ENCODE measurements around the gene RASEF. TPM values are rescaled to one million over a fixed set of nuclear protein-coding genes. Genes with fewer than 3 reads are reported as not detected.

The RASEF gene
- total RNA-seq = 2.8 TPM

DNA sequence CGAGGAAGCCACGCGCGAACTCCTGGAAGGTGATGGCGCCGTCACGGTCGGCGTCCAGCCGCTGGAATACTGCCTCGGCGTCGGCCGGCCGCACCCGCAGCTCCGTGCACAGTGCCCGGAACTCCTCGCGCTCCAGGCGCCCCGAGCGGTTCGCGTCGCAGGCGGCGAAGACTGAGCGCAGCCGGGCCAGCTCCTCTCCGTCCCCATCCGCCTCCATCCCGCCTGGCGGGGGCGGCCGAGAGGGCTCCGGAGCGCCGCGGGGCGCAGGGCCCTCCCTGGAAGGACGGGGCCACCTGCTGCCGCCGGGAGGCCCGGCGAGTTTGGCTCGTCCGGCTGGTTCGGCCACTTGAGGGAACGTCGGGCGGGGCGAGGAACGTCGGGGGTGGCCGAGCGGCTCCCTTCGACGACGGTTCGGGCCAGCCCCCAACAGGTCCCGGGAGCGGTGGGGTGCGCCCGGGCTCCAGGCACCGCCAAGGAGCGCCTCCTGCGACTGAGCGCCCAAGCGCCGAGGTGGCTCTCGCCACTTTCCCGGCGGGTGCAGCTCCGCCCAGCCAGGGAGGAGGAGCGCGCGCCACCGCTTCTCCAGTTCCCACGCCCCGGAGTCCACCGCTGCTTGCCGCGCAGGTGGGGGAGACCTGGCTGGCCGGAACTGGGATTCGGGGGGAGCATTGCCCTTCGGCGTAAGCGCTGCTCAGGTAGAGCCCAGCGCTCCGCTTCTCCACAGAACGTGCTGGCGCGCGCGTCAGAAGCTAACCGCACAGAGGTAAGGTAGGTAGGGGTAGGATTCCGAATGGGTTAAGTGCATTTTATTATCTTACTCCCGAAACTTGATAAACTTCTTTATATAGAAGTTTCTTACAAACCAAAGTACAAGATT lies at the start of gene RASEF:
TSS of gene RASEF (minus strand) at position 492 of the 877 bp plus-strand sequence. CDS start at position 217, 275 bp downstream.

All from camera-type eye (tissue), 1 donor.